AG10803 (cell line): ENCODE results near the gene DDX24.

Experiments used
- DNase-seq: peaks from one replicate; pipeline ENCODE4 v3.0.0; 2010; ENCODE audit warnings: low read depth
- H3K4me3 ChIP-seq: 2 replicates; pipeline ENCODE4 v1.5.1; 2011; ENCODE audit warnings: mild to moderate bottlenecking, low read length, control low read depth
- TF ChIP-seq, protein P1 (sequence below): conservative IDR thresholded peaks from 2 replicates; pipeline ENCODE4 v1.5.1; 2011; ENCODE audit warnings: mild to moderate bottlenecking, low read length, control low read depth, inconsistent platforms

The DDX24 gene

GRCh38 chr14:94120667-94121340 is 39.8 kb upstream of the DDX24 start:
- no peak overlapping the region for H3K4me3 ChIP-seq
- peak; percentile 64 for DNase-seq
- TF ChIP-seq, protein P1, sequence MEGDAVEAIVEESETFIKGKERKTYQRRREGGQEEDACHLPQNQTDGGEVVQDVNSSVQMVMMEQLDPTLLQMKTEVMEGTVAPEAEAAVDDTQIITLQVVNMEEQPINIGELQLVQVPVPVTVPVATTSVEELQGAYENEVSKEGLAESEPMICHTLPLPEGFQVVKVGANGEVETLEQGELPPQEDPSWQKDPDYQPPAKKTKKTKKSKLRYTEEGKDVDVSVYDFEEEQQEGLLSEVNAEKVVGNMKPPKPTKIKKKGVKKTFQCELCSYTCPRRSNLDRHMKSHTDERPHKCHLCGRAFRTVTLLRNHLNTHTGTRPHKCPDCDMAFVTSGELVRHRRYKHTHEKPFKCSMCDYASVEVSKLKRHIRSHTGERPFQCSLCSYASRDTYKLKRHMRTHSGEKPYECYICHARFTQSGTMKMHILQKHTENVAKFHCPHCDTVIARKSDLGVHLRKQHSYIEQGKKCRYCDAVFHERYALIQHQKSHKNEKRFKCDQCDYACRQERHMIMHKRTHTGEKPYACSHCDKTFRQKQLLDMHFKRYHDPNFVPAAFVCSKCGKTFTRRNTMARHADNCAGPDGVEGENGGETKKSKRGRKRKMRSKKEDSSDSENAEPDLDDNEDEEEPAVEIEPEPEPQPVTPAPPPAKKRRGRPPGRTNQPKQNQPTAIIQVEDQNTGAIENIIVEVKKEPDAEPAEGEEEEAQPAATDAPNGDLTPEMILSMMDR, result no peak

GRCh38 chr14:94119071-94119470 is 38.1 kb upstream of the DDX24 start:
- no peak overlapping the region for H3K4me3 ChIP-seq
- TF ChIP-seq, protein P1, result no peak
- no peak for DNase-seq

DNA sequence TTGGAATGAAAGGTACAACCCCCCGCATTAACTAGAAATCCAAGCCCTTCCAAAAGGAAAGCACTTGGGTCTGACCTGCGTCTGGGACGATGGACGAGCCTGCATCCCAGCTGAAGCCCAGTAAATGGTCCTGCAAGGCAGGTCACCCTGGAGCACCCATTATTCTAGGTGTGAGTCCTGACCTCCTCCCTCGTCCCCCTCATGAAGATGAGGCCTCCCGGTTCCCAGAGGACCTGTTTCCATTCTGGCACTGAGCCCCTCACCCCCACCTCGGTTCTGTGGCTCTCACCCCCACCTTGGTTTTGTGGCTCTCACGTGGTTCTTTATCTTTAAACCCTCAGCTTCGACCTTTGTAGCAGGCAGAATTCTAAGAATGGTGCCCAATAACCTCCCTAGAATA is 36.9 kb upstream of the DDX24 start:
- no peak for DNase-seq

DNA sequence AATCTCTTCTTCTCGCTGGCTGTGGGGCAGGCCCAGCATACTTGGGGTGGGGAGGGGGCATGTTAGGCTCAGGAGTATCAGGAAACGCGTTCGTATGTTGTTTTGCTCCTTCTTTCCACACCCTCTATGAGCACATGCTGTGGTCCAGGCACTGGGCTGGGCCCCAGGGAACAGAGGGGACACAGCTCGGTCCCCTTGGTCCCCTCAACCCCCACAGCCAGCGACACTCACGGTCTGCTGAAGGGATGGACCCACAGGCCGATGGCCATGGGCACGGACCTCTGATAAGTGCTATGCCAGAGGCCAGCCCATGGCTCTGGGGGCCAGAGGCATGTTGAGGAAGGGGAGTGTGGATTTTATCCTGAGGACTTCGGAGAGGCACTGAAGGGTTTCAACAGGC is 35.7 kb upstream of the DDX24 start:
- TF ChIP-seq, protein P1, result no peak
- no peak overlapping the region for H3K4me3 ChIP-seq
- DNase-seq, result no peak

More for the DNA sequence above, 36.9 kb upstream of the DDX24 start:
- TF ChIP-seq, protein P1, result no peak
- no peak overlapping the region for H3K4me3 ChIP-seq

- TF ChIP-seq, protein P1, result no peak
- H3K4me3 ChIP-seq, result no peak overlapping the region
- no peak for DNase-seq
These were observed 34.6 kb upstream of the DDX24 start for GRCh38 chr14:94115631-94116030.

DNA sequence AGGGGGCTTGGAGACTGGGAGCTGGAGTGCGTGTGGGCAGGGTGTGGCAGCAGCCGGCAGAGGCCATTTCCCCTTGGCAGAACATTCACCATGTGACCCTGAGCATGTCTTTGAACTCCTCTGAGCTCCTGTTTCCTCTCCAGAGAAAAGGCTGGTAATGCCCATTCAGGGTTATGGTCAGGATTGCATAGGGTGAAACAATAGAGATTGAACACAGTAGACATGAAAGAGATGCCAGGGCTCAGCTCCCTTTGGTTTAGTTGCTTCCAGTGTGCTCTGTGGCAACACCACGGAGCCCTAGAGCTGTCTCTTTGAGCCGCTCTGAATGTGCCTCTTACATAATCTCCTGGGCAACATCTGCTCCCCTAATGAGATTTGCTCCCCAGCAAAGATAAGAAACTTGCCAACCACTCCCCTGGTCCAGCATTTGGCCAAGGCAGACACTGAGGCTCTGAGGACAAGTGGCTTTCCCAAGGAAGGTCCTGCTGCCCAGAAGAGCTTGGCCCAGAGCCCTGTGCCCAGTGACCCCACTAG is 34.1 kb upstream of the DDX24 start:
- peak; percentile 24 for DNase-seq
- TF ChIP-seq, protein P1, result no peak
- H3K4me3 ChIP-seq, result no peak overlapping the region

GRCh38 chr14:94114589-94115057 is 33.6 kb upstream of the DDX24 start:
- no peak for DNase-seq
- TF ChIP-seq, protein P1, result no peak
- H3K4me3 ChIP-seq, result no peak overlapping the region
